Neutrophil (primary cell): ENCODE results near the gene INO80D.

Experiments used
- H3K27ac ChIP-seq: fragments of 200-600 bp; sonication (generic); 2 replicates; pipeline ENCODE4 v1.5.1; 2016; ENCODE audit warnings: mild to moderate bottlenecking, moderate library complexity
- H3K27me3 ChIP-seq: fragments of 200-600 bp; sonication (generic); 2 replicates; pipeline ENCODE4 v1.6.0; 2016; ENCODE audit warnings: mild to moderate bottlenecking
- H3K36me3 ChIP-seq: fragments of 200-600 bp; sonication (generic); 2 replicates; pipeline ENCODE4 v1.5.1; 2017
- H3K4me1 ChIP-seq, 2 experiments: fragments of 200-600 bp in 1 of 2; sonication (generic) in 1 of 2; 1 replicate in 1 of 2; 2 replicates in 1 of 2; pipeline versions ENCODE4 v1.5.1 to v1.6.1; 2013 to 2016; ENCODE audit warnings: low read depth in 1 of 2, low read length in 1 of 2, mild to moderate bottlenecking in 1 of 2, moderate library complexity in 1 of 2; ENCODE audit not compliant: control insufficient read depth in 1 of 2, insufficient read depth in 1 of 2
- H3K4me3 ChIP-seq, 2 experiments: fragments of 200-600 bp in 1 of 2; sonication (generic) in 1 of 2; 1 replicate in 1 of 2; 2 replicates in 1 of 2; pipeline ENCODE4 v1.5.1; 2013 to 2016; ENCODE audit warnings: low read depth in 1 of 2, low read length in 1 of 2, mild to moderate bottlenecking in 1 of 2, moderate library complexity in 1 of 2
- H3K9me3 ChIP-seq: fragments of 200-600 bp; sonication (generic); 2 replicates; pipeline ENCODE4 v1.5.1; 2016
- TF ChIP-seq, protein P1 (sequence below): fragments of 200-600 bp; sonication (generic); IDR thresholded peaks from 2 replicates; pipeline ENCODE4 v1.5.1; 2016; ENCODE audit warnings: antibody characterized with exemption

Gene INO80D

DNA sequence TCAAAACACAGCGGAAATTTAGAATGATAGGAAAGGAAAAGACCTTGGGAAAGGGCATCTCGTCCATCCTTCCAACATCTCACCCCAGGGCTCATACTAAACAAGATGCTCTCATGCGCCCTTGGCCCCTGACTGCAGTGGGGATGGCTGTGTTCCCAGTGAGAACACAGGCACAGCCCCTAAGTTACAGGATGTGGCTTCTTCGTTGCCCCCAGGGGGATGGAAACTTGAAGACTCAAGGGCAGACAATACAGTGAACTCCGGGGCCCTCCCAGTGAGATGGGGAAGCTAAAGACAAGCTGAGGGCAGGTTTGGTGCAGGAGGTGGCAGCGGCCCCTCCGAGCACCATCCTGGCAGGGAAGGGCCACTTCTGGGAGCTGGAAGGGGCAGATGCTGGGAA lies 139.7 kb downstream of the INO80D start:
- TF ChIP-seq, protein P1, sequence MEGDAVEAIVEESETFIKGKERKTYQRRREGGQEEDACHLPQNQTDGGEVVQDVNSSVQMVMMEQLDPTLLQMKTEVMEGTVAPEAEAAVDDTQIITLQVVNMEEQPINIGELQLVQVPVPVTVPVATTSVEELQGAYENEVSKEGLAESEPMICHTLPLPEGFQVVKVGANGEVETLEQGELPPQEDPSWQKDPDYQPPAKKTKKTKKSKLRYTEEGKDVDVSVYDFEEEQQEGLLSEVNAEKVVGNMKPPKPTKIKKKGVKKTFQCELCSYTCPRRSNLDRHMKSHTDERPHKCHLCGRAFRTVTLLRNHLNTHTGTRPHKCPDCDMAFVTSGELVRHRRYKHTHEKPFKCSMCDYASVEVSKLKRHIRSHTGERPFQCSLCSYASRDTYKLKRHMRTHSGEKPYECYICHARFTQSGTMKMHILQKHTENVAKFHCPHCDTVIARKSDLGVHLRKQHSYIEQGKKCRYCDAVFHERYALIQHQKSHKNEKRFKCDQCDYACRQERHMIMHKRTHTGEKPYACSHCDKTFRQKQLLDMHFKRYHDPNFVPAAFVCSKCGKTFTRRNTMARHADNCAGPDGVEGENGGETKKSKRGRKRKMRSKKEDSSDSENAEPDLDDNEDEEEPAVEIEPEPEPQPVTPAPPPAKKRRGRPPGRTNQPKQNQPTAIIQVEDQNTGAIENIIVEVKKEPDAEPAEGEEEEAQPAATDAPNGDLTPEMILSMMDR = no peak
- H3K4me1 ChIP-seq = peaks cover 73 to 78% of the 10 kb centered on the region in 2 experiments
- no peaks in the 10 kb centered on the region for H3K27me3 ChIP-seq
- H3K9me3 ChIP-seq = no peaks in the 10 kb centered on the region
- peak overlapping the region; percentile 91 for H3K27ac ChIP-seq
- no peaks in the 10 kb centered on the region for H3K36me3 ChIP-seq
- H3K4me3 ChIP-seq = no peak overlapping the region
